GM21367 (cell line): Measurements from ENCODE around the gene RIMKLB.

ENCODE experiments used
- ATAC-seq: cut with Tn5 transposase; IDR thresholded peaks from one replicate; pipeline ENCODE4 v1.9.1; 2021; ENCODE audit not compliant: unreplicated experiment

RIMKLB gene, protein sequence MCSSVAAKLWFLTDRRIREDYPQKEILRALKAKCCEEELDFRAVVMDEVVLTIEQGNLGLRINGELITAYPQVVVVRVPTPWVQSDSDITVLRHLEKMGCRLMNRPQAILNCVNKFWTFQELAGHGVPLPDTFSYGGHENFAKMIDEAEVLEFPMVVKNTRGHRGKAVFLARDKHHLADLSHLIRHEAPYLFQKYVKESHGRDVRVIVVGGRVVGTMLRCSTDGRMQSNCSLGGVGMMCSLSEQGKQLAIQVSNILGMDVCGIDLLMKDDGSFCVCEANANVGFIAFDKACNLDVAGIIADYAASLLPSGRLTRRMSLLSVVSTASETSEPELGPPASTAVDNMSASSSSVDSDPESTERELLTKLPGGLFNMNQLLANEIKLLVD

DNA sequence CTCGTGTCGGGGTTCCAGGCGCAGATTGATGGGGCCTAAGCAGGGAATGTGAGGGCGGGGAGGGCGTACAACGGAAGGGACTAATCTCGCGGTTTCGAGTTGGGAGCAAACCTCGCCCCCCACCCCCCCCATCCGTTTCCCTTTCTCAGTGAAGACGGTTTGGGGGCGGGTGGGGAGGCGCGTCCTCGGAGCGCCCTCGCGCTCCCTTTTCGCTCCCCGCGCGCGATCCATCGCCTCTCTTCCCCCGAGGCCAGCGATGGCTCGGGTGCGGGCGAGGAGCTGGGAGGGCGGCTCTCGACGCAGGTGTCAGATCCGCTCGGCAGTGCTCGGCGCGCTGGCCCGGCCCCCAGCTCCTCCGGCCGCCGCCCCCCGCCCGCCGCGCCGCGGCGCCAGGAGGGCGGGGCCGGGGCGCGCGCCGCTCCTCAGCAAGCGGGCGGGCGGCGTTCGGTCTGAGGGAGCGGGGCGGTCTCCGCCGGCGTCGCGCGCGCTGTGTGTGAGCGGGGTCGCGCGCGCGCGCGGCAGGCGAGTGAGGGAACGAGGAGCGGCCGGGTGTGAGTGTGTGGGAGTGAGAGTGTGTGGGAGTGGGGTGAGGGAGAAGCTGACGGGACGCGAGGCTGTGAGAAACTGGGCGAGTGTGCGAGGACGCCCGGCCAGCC lies at the start of gene RIMKLB:
RIMKLB (plus strand) TSS at position 516 of the 656 bp plus-strand sequence. CDS start 15,876 bp downstream, outside the sequence.
- ATAC-seq = peak; percentile 72

DNA sequence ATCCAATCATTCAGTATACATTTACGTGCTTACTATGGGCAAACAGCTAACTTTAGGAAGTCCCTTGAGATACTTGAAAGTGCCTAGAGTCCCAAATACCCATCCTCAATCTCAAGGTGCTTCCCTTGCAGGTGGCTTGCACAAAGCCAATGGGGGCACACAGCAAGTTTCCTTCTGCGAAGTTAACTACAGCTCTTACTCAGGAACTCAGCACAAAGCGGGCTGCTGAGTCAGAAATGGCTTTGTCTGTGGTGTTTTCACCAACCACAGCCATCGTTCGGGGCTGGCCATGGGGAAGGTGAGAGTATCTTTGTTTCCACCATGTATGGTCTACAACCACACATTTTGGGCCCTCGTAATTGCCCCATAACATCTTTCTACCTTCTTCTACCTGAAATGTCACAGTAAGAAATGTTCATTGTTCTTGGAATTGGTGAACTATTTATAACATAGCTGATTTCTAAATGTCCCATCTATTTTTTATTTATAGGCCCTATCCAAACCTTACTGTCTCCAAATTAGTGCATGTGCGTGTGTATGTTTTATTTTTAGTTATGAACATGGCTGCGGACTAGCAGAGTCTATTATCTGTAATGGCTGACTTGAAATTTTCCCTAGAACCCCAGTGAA lies 49.1 kb upstream of the RIMKLB start:
- peak; percentile 70 for ATAC-seq

DNA sequence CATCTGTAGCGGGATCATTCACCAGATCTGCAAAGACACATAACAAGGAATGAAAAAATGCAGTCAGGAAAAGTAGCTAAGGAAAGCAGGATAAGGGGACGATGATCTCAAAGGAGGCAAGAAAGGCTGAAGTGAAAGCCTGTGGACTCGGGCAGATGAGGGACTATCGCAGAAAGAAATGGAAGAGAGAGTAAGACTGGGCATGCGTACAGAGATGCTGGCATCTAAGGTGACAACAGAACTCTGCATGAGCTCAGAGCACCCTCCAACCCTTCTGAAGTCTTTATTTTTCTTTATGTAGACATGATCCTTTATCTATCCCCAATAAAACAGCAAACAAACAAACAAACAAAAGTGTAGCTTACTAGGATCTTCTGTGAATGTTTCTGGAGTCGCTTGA lies 42.4 kb upstream of the RIMKLB start:
- no peak for ATAC-seq

DNA sequence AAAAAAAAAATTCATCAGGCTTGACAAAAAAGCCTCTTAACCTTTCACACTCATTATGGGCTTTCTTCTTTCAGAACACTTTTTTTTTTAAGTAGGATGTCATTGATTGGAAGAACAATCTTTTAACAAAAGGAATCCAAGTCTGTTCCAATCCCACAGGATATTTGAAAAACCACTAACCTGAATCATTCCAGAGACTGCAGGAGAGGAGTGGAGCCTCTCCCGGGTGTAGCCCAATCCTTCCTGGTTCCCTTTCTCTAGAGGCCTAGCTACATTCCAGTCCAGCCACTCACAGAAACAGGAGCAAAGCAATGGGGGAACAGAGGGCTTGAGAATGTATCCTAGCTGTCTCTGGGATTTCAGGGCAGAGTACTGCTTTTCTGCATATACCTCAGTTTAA lies 39.4 kb upstream of the RIMKLB start:
- no peak for ATAC-seq

DNA sequence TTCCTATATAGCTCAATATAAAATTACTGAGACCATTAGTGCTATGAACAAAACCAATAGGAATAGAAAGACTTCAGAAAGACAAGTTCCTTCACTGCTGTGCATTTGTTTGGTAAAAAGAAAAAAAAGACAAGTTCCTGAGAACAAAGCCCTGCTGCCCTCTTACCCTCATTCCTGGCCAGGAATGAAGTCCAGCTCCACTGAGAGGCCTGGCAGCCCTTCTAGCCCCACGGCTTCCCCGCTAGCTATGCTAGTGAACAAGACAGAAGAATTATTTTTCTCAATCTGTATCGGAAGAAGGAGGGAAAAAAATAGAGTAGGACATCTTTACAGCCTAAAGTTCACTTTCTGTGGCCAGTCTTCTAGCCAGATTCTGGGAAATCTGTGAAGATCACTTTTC lies 36.8 kb upstream of the RIMKLB start:
- no peak for ATAC-seq

- ATAC-seq = no peak
Observed at GRCh38 chr12:8661751-8662150, 36.0 kb upstream of the RIMKLB start.

DNA sequence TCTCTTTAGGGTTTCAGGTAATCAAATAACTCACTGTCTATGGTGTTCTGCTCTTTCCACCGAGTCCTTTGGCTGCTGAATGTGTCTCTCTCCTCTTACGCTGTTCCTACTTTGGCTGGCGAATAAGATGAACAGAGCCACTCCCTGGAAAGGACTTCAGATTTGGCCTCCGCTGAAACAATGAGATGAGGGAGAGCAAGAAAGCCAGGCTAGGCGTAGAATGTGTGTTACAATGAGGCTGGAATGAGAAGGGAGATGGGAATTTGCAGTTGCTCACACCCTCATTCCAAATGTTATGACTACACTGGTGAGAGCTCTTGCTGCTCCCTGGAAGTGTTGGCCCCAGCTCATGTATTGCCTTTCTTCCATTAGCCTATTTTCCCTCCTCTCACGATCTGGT lies 35.2 kb upstream of the RIMKLB start, which contains the start of gene MFAP5:
MFAP5 (minus strand) TSS at position 234 of the 400 bp plus-strand sequence. CDS start 722 bp downstream, outside the sequence.
- no peak for ATAC-seq

GRCh38 chr12:8664228-8664913 lies 33.4 kb upstream of the RIMKLB start:
- ATAC-seq = no peak

DNA sequence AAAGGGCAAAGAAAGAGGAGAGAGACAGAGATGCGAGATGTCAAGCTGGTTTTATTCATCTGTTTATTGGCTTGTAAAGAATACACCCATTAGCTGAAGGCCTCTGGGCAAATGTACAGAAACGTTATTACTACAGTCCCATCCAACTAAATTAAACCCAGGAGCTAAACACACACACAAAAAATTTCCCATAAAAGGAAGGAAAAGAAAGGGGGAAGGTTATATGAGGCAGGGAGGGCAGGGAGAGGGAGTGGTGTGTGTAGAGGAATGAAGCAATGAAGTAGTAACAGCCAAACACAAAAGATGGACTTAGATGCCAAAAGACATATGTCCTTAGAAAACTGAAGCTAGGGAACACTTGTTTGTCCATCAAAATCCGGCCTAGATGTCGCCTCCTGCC lies 32.0 kb upstream of the RIMKLB start:
- ATAC-seq = no peak

- ATAC-seq = no peak
Observed at GRCh38 chr12:8667270-8667669, 30.5 kb upstream of the RIMKLB start.

GRCh38 chr12:8668441-8668840 lies 29.4 kb upstream of the RIMKLB start:
- no peak for ATAC-seq

GRCh38 chr12:8672381-8672780 lies 25.4 kb upstream of the RIMKLB start:
- ATAC-seq = no peak

DNA sequence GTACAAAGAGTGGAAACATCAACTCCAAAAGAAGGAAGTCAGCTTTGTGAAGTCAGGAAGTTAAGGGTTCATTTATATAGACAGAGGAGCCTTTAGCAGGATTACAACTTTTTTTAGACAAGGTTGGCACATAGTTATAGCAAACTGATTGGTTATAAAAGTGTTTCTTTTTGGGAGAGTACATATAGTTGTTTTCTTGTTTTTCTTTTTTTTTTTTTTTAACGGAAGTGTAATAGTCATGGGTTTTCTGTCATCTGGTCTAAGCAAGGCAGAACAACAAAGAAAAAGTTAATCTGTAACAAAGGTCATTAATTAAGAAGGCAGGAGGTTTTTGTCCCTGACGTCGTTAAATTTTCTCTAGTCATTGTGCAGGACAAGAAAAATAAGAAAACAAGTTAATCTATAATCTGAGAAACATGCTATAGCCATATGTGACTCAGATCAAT lies 22.2 kb upstream of the RIMKLB start:
- ATAC-seq = no peak

DNA sequence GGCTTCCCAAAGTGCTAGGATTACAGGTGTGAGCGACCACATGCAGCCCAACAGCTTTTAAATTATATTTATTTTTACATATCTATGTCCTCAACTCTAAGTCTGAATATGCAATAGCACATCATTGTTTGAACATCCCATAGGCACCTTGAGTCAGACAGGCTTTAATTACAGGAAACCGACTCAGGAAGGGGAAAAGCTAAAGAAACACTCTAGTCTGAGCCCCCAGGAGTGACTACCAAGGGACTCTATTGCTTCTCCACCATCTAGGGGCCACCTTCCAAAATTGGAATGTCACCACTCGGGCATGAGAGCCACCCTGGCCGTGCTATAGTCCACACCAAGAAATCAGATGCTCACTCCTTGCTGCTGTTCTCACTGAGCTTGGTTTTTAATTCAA lies 21.1 kb upstream of the RIMKLB start:
- no peak for ATAC-seq

DNA sequence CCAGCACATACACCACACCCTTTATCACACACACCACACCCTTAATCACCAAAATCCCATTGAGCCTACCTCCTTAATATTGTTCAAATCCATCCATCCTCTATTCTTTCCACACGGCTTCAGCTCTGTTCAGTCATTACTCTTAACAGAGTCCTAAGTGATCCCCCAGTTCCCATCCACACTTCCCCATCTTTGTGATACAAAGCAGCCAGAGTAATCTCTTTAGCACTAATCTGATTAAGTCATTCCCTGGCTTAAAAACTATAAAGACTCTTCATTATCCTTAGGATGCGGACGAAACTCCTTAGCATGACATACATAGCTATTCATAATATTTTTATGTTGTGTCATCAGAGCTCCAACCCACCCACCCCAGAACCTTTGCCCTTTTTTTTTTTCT lies 20.4 kb upstream of the RIMKLB start:
- no peak for ATAC-seq

DNA sequence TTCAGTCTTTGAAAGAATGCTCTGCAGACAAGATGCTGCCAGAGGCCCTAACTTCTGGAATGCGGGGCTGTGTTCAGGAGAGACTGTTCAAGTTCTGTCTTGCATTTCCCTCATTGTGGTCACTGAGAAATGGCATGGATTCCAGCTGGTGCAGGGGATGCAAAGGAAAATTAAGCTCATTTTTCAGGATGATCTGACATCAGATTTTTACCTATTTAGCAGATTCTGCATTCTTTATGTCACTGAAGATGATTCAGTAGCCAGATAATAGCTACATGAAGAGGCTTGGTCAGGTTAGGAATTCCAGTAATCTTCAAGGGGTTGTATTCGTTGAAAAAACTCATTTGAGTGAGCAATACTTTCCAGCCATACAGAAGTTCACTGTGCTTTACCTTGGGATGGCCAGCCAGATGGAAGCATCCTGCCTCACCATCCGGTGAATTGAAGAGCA lies 19.1 kb upstream of the RIMKLB start:
- ATAC-seq = no peak

- ATAC-seq = no peak
Observed at GRCh38 chr12:8680533-8680932, 17.3 kb upstream of the RIMKLB start.

DNA sequence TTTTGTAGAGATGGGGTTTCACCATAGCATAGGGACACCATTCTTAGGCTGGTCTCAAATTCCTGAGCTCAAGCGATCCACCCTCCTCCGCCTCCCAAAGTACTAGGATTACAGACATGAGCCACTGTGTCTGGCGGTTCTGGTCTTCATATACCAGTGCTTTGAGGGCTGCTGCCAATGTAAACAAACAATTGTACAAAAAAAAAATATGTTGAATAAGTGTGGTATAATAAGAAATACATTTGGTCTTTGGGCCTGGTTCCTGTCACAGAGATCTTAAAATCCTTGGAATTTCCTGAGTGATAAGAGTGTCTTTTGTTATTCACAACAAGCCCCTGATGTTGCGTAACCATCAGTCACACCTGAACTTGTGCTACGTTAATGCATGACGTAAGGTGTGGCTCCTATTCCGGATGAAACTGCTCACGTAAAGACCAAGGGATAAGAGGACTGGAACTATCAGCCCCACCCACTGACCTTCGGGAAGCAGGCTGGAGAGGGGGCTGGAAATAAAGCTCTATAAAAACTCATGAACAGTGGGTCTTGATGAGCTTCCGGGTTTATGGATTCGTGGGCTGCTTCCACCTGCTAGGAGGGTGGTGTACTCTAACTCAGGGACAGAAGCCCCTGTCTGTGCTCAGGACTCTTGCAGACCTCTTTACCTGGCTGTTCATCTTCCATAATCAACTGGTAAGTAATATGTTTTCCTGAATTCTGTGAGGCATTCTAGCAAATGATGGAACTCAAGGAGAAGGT lies 16.5 kb upstream of the RIMKLB start:
- ATAC-seq = no peak

- ATAC-seq = no peak
Observed at GRCh38 chr12:8685051-8685450, 12.7 kb upstream of the RIMKLB start.

DNA sequence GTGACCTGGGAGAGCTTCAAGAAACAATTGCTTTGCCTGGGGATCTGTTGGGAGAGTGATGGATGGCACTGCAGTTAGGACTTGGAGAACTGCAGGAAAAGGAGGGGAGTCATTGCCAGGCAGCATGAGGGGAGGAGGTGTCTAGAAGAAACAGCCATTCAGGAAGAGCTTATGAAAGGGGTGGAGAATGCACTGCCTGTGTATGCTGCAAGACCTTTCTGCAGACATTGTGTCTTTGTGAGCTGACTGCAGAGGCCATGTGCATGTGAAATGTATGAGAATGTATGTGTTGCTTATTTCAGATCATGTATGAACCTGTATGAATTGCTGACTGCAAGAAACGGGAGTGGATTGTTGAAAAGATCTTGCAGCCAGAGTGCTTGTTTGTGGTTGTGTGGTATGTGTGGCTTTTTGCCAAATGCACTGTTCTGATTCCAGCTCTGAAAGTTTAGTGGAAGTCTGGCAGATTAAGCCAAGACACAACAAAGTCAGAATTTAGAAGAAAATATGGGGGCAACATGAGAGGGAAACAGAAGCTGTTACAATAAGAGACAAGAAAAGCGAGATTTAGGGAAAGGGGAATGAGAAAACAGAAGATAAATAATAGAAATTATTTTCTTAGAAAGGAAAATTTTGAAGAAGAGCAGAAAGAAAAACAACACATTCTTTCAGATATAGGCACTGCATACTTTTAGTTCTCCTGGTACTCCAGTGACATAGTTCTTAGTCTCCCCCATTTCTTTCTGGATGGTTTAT lies 9.8 kb upstream of the RIMKLB start:
- no peak for ATAC-seq
